Trophoblast cell (in vitro differentiated cells and primary cell): ENCODE results near the gene C14orf180. TPM values are rescaled to one million over a fixed set of nuclear protein-coding genes. Genes with fewer than 3 reads are reported as not detected.

Experiments
- DNase-seq, 2 donors: peaks; one replicate each; pipeline ENCODE4 v3.0.0-alpha.2; 2016
- H2AFZ ChIP-seq: 2 replicates; pipeline ENCODE4 v1.6.1; 2013; ENCODE audit warnings: low read length, moderate library complexity, mild to moderate bottlenecking; ENCODE audit not compliant: insufficient read depth, poor library complexity
- H2AK5ac ChIP-seq: 2 replicates; pipeline ENCODE4 v1.6.1; 2013; ENCODE audit warnings: mild to moderate bottlenecking, low read length
- H2BK120ac ChIP-seq: 2 replicates; pipeline ENCODE4 v1.6.1; 2013; ENCODE audit warnings: low read length, mild to moderate bottlenecking, moderate library complexity; ENCODE audit not compliant: insufficient read depth, poor library complexity
- H2BK12ac ChIP-seq: 2 replicates; pipeline ENCODE4 v1.6.1; 2013; ENCODE audit warnings: mild to moderate bottlenecking, low read length, moderate library complexity
- H2BK5ac ChIP-seq: 2 replicates; pipeline ENCODE4 v1.6.1; 2013; ENCODE audit warnings: low read length, low read depth, moderate library complexity, mild to moderate bottlenecking; ENCODE audit not compliant: poor library complexity
- H3K14ac ChIP-seq: 2 replicates; pipeline ENCODE4 v1.6.1; 2013; ENCODE audit warnings: mild to moderate bottlenecking, low read length
- H3K18ac ChIP-seq: 2 replicates; pipeline ENCODE4 v1.6.1; 2013; ENCODE audit warnings: mild to moderate bottlenecking, low read length
- H3K23ac ChIP-seq: 2 replicates; pipeline ENCODE4 v1.6.1; 2013; ENCODE audit warnings: low read length
- H3K27ac ChIP-seq: 2 replicates; pipeline ENCODE4 v1.5.1; 2013; ENCODE audit warnings: low read depth, mild to moderate bottlenecking, inconsistent platforms, low read length, moderate library complexity
- H3K27me3 ChIP-seq: 2 replicates; pipeline ENCODE4 v1.6.1; 2013; ENCODE audit warnings: inconsistent platforms, mild to moderate bottlenecking, low read length, moderate library complexity; ENCODE audit not compliant: insufficient read depth
- H3K36me3 ChIP-seq, 2 experiments: 1 replicate in 1 of 2; 2 replicates in 1 of 2; pipeline ENCODE4 v1.6.1; 2013; ENCODE audit warnings: low read length in 2 of 2, mild to moderate bottlenecking in 2 of 2, moderate library complexity in 1 of 2; ENCODE audit not compliant: insufficient read depth in 2 of 2, control insufficient read depth in 1 of 2
- H3K4ac ChIP-seq: 2 replicates; pipeline ENCODE4 v1.6.1; 2013; ENCODE audit warnings: low read depth, mild to moderate bottlenecking, low read length, moderate library complexity
- H3K4me1 ChIP-seq, 2 experiments: 1 replicate in 1 of 2; 2 replicates in 1 of 2; pipeline ENCODE4 v1.6.1; 2013; ENCODE audit warnings: low read length in 2 of 2, mild to moderate bottlenecking in 2 of 2, moderate library complexity in 1 of 2; ENCODE audit not compliant: insufficient read depth in 2 of 2, control insufficient read depth in 1 of 2
- H3K4me2 ChIP-seq: 2 replicates; pipeline ENCODE4 v1.6.1; 2013; ENCODE audit warnings: inconsistent platforms, mild to moderate bottlenecking, low read length, moderate library complexity
- H3K4me3 ChIP-seq: 2 replicates; pipeline ENCODE4 v1.5.1; 2013; ENCODE audit warnings: mild to moderate bottlenecking, low read depth, low read length, inconsistent platforms
- H3K79me1 ChIP-seq: one replicate; pipeline ENCODE4 v1.6.1; 2013; ENCODE audit warnings: low read length
- H3K79me2 ChIP-seq: 2 replicates; pipeline ENCODE4 v1.6.1; 2013; ENCODE audit warnings: low read length, mild to moderate bottlenecking; ENCODE audit not compliant: control insufficient read depth, insufficient read depth, poor library complexity
- H3K9ac ChIP-seq: 2 replicates; pipeline ENCODE4 v1.6.1; 2013; ENCODE audit warnings: mild to moderate bottlenecking, low read length
- H3K9me3 ChIP-seq: 2 replicates; pipeline ENCODE4 v1.6.1; 2013; ENCODE audit warnings: low read depth, mild to moderate bottlenecking, control low read depth, inconsistent platforms, low read length; ENCODE audit not compliant: insufficient read depth
- H4K12ac ChIP-seq: 2 replicates; pipeline ENCODE4 v1.6.1; 2013; ENCODE audit warnings: low read depth, mild to moderate bottlenecking, low read length, moderate library complexity
- H4K8ac ChIP-seq: 2 replicates; pipeline ENCODE4 v1.6.1; 2013; ENCODE audit warnings: low read depth, mild to moderate bottlenecking, low read length, moderate library complexity
- H4K91ac ChIP-seq: one replicate; pipeline ENCODE4 v1.6.1; 2013; ENCODE audit warnings: low read depth, mild to moderate bottlenecking, low read length, moderate library complexity
- WGBS: extraction: QIAGEN DNeasy Blood & Tissue Kit; methylation state at CpG from one replicate; pipeline ENCODE4 v1.1.7; 2013; ENCODE audit warnings: missing lambda C conversion rate; ENCODE audit not compliant: insufficient read length, insufficient coverage; ENCODE audit errors: extremely low coverage; 5-methylcytosine and 5-hydroxymethylcytosine counted together
- polyA plus RNA-seq: library from polyadenylated mRNA; stranded (reverse); fragments of 200-250 nt; gene quantifications from 2 replicates; pipeline ENCODE4 v1.2.3, GENCODE V29; 2013

The C14orf180 gene
- not detected in 2 replicates for polyA plus RNA-seq

DNA sequence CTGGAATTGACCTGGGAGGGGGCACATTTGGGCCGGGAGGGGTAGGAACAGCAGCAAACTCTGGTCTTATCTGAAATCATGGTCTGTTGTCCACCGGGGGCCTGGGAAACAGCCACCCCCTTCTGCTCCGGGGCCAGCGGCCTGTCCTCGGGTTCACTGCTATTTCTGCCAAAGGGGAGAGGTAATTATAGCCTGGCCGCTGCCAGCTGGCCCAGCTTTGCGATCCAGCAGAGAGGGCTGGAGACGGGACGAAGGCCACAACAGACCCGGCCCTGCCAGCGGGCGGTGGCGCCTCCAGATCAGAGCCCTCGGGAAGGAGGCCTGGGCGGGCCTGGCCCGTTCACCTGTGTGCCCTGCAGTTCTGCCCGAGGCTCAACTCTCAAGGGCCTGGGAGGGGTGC lies at the start of gene C14orf180:
C14orf180 (plus strand) TSS at position 258 of the 400 bp plus-strand sequence. CDS start 6,667 bp downstream, outside the sequence.
- Histone ChIP-seq H3K4ac (no peak within 1 kb of the TSS), H3K23ac (no peak within 1 kb of the TSS), H4K8ac (no peak within 1 kb of the TSS), H2BK5ac (no peak within 1 kb of the TSS), H4K12ac (no peak within 1 kb of the TSS), H4K91ac (peak within 1 kb of the TSS; percentile 12), H3K4me1 (peaks cover 13 to 30% of the 10 kb centered on the region in 2 experiments), H2AFZ (no peak within 1 kb of the TSS), H2AK5ac (no peak within 1 kb of the TSS), H3K9ac (no peak within 1 kb of the TSS), H3K36me3 (no peaks in the 10 kb centered on the region), H3K14ac (no peak within 1 kb of the TSS), H2BK12ac (no peak within 1 kb of the TSS), H2BK120ac (no peak within 1 kb of the TSS), H3K79me1 (no peaks in the 10 kb centered on the region), H3K27me3 (no peaks in the 10 kb centered on the region), H3K18ac (no peak within 1 kb of the TSS), H3K4me3 (no peak within 1 kb of the TSS), H3K27ac (no peak within 1 kb of the TSS), H3K9me3 (peaks cover 7% of the 10 kb centered on the region), H3K4me2 (no peak within 1 kb of the TSS), H3K79me2 (no peaks in the 10 kb centered on the region)
- DNase-seq, result no peak
- WGBS, result no CpG with 5 or more reads among the region's 17 CpGs

DNA sequence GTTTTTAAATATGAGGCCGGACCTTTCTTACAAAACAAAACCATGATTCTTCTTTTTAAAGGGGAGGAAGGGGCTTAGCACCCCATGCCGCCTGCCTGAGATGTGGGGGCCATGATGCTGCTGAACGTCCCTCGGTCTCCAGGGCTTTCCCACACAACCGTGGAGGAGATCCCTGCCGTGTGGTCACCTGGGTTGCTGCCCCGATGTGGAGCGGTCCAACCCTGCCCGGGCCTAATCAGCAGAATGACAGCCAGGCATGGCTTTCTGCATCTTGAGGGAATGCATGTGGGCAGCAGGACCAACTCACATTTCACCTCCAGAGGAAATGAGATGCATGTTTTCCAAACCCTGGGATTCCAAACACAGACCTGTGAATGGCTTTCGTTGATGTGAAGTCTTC lies 48.9 kb upstream of the C14orf180 start:
- Histone ChIP-seq H3K14ac (no peak overlapping the region), H2BK12ac (no peak overlapping the region), H3K9ac (no peak overlapping the region), H4K8ac (no peak overlapping the region), H3K4me2 (no peak overlapping the region), H3K4me3 (peak overlapping the region; percentile 52), H3K4me1 (no peaks in the 10 kb centered on the region), H3K79me2 (no peaks in the 10 kb centered on the region), H3K23ac (no peak overlapping the region), H2BK120ac (no peak overlapping the region), H4K91ac (no peak overlapping the region), H3K4ac (no peak overlapping the region), H4K12ac (no peak overlapping the region), H3K36me3 (no peaks in the 10 kb centered on the region), H2AK5ac (no peak overlapping the region), H3K79me1 (no peaks in the 10 kb centered on the region), H3K27me3 (no peaks in the 10 kb centered on the region), H2AFZ (no peak overlapping the region), H3K27ac (no peak overlapping the region), H3K9me3 (peaks cover 19% of the 10 kb centered on the region), H2BK5ac (no peak overlapping the region), H3K18ac (no peak overlapping the region)
- no peak for DNase-seq
- WGBS, result no CpG with 5 or more reads among the region's 10 CpGs

DNA sequence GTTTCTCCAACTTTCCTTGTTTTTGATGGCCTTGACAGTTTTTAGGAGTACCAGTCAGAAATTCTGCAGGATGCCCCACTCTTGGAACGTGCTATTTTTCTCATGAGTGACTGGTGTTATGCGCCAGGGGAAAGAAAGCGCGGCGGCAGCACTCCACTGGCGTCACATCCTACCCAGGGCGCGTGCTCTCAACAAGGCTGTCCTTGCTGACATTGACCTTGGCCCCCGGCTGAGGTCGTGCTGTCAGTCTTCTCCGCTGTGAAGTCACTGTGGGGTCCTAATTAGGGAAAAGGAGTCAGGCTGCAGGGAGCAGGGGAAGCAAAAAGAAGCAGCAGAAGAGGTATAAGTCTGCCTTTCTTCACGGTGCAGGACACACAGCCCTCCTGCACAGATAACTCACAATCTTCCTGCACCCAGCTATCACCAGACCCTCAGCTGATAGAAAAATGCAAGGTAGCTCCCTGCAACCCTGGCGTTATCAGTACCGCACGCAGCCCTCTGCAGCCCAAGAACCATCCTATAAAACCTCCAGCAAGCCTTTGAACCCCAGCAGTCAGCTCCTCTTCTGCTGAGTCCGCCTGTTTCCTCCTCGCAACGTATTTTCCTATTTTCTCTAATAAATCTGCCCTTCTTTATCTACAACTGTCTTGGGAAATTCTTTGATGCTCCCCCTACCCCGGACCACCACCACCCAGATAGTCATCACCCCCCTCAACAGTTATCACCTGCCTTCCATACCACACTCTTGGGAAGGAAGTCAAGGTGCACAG lies 48.0 kb upstream of the C14orf180 start:
- H2BK5ac ChIP-seq, result no peak overlapping the region
- H3K36me3 ChIP-seq, result no peaks in the 10 kb centered on the region
- no peak overlapping the region for H3K14ac ChIP-seq
- H2BK12ac ChIP-seq, result no peak overlapping the region
- H2AFZ ChIP-seq, result no peak overlapping the region
- no peak overlapping the region for H3K9ac ChIP-seq
- no peak overlapping the region for H3K23ac ChIP-seq
- no peaks in the 10 kb centered on the region for H3K79me2 ChIP-seq
- no peak for DNase-seq
- no peak overlapping the region for H3K4me2 ChIP-seq
- peaks cover under 1% of the 10 kb centered on the region in 2 experiments for H3K4me1 ChIP-seq
- no peaks in the 10 kb centered on the region for H3K79me1 ChIP-seq
- no peak overlapping the region for H3K4me3 ChIP-seq
- H3K27ac ChIP-seq, result no peak overlapping the region
- WGBS, result no CpG with 5 or more reads among the region's 19 CpGs
- H2AK5ac ChIP-seq, result no peak overlapping the region
- no peaks in the 10 kb centered on the region for H3K27me3 ChIP-seq
- H2BK120ac ChIP-seq, result no peak overlapping the region
- H3K18ac ChIP-seq, result no peak overlapping the region
- H4K12ac ChIP-seq, result no peak overlapping the region
- H3K9me3 ChIP-seq, result peaks cover 13% of the 10 kb centered on the region
- no peak overlapping the region for H4K91ac ChIP-seq
- H3K4ac ChIP-seq, result no peak overlapping the region
- H4K8ac ChIP-seq, result no peak overlapping the region

DNA sequence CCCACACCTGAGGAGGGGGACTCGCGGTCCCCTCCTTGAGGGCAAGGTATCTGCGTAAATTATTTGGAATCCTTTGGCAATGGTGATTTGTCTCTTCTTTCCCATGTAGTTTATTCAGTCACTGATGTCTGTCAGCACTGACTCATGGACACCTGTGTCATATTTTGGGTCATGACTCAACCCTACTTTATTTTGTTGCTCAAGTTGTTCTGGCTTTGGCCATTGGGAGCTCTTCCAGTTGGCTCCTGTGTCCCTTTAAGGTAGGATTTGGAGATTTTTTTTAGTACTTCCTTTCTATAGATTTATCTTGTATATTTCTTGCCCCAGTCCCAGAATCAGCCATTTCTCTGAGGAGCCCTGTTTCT lies 47.4 kb upstream of the C14orf180 start:
- peaks cover 6% of the 10 kb centered on the region in 2 experiments for H3K4me1 ChIP-seq

More for the DNA sequence above, 47.4 kb upstream of the C14orf180 start:
- WGBS, result no CpG with 5 or more reads among the region's 3 CpGs
- H3K36me3 ChIP-seq, result no peaks in the 10 kb centered on the region
- no peak overlapping the region for H2BK5ac ChIP-seq
- no peak overlapping the region for H3K4ac ChIP-seq
- H3K4me3 ChIP-seq, result no peak overlapping the region
- H2BK120ac ChIP-seq, result no peak overlapping the region
- H3K18ac ChIP-seq, result no peak overlapping the region
- H3K14ac ChIP-seq, result no peak overlapping the region
- no peak overlapping the region for H3K4me2 ChIP-seq
- H4K8ac ChIP-seq, result no peak overlapping the region
- H3K27me3 ChIP-seq, result no peaks in the 10 kb centered on the region
- H3K23ac ChIP-seq, result no peak overlapping the region
- H2BK12ac ChIP-seq, result no peak overlapping the region
- H2AFZ ChIP-seq, result no peak overlapping the region
- H3K9ac ChIP-seq, result no peak overlapping the region
- H3K79me1 ChIP-seq, result no peaks in the 10 kb centered on the region
- H3K27ac ChIP-seq, result no peak overlapping the region
- no peak overlapping the region for H4K12ac ChIP-seq
- H3K79me2 ChIP-seq, result no peaks in the 10 kb centered on the region
- peak in 1 of 2 donors; percentile 25 for DNase-seq
- H4K91ac ChIP-seq, result no peak overlapping the region
- no peak overlapping the region for H2AK5ac ChIP-seq
- H3K9me3 ChIP-seq, result peaks cover 9% of the 10 kb centered on the region
